ENCODE measurements around the gene SSC4D. TPM values are rescaled to one million over a fixed set of nuclear protein-coding genes. Genes with fewer than 3 reads are reported as not detected.
"Not testable (repeated sequence)": the region's sequence is repeated elsewhere in the genome, so short reads cannot be mapped to it uniquely, and the experiment has no call there.

SSC4D gene
- total and polyA plus RNA-seq, 8 donors = 0.37 to 0.80 TPM; not detected in 6

DNA sequence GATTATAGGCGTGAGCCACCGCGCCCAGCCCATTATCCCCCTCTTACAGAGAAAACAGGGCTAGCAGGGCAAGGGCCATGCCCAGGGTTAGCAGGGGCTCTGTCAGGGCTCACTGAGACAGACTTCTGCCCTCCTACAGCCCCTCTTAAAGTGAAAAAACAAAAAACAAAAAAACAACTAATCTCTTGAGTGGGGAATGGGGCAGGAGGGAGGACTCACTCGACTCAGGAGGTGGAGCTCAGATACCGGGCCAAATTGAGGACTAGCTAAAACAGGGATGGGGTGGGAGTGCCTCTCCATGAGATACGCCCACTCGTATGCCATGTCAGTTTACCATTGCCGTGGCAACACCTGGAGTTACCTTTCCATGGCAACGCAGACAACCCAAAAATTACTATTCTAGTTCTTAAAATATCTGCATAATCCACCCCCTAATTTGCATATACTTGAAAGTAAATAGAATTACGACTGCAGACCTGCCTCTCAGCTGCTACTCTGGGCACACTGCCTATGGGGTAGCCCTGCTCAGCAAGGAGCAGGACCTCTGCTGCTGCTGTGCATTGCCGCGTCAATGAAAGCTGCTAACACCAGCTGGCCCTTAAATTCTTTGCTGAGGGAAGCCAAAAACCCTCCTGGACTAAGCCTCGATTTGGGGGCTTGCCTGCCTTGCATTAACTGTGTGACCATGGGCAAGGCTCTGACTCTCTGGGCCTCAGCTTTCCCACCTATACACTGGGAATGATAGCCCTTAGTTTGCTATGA is 13.4 kb downstream of the SSC4D start:
- Histone ChIP-seq H3K27ac (no peak overlapping the region), H3K4me3 (no peak overlapping the region), H3K4me1 (peaks cover 16 to 34% (median 31%) of the 10 kb centered on the region in 4 donors), H3K9me3 (no peaks in the 10 kb centered on the region), H3K27me3 (no peaks in the 10 kb centered on the region), H3K36me3 (no peaks in the 10 kb centered on the region)
- WGBS, 5 donors = 68 to 71% (median 69%) methylated on average over 13 of the region's 13 CpGs
- DNase-seq = peak in 1 of 2 donors; percentile 65
- intact Hi-C loops (cut with DNase I; ENCODE audit: low total_unique reads) = no loop called here
- TF ChIP-seq POLR2A (IDR thresholded peaks at IDR 0.05) (no peak), EP300 (IDR thresholded peaks at IDR 0.05) (no peak), POLR2AphosphoS5 (IDR thresholded peaks at IDR 0.05) (no peak)
- TF ChIP-seq, protein P1, sequence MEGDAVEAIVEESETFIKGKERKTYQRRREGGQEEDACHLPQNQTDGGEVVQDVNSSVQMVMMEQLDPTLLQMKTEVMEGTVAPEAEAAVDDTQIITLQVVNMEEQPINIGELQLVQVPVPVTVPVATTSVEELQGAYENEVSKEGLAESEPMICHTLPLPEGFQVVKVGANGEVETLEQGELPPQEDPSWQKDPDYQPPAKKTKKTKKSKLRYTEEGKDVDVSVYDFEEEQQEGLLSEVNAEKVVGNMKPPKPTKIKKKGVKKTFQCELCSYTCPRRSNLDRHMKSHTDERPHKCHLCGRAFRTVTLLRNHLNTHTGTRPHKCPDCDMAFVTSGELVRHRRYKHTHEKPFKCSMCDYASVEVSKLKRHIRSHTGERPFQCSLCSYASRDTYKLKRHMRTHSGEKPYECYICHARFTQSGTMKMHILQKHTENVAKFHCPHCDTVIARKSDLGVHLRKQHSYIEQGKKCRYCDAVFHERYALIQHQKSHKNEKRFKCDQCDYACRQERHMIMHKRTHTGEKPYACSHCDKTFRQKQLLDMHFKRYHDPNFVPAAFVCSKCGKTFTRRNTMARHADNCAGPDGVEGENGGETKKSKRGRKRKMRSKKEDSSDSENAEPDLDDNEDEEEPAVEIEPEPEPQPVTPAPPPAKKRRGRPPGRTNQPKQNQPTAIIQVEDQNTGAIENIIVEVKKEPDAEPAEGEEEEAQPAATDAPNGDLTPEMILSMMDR (IDR thresholded peaks at IDR 0.05) = no peak

GRCh38 chr7:76395605-76395964 is 13.9 kb downstream of the SSC4D start:
- H3K27ac ChIP-seq; H3K4me3 ChIP-seq; H3K36me3 ChIP-seq; intact Hi-C loops (cut with DNase I; ENCODE audit: low total_unique reads); H3K9me3 ChIP-seq; DNase-seq; H3K27me3 ChIP-seq: not testable (repeated sequence)
- peaks cover 16 to 34% (median 31%) of the 10 kb centered on the region in 4 donors for H3K4me1 ChIP-seq
- WGBS, 5 donors = 85 to 95% (median 88%) methylated on average over 11 of the region's 11 CpGs

GRCh38 chr7:76394957-76395356 is 14.5 kb downstream of the SSC4D start:
- H3K27me3 ChIP-seq = no peaks in the 10 kb centered on the region
- no peaks in the 10 kb centered on the region for H3K9me3 ChIP-seq
- peaks cover 16 to 34% (median 31%) of the 10 kb centered on the region in 4 donors for H3K4me1 ChIP-seq
- TF ChIP-seq POLR2AphosphoS5 (IDR thresholded peaks at IDR 0.05) = no peak
- no peak for TF ChIP-seq EP300 (IDR thresholded peaks at IDR 0.05)
- TF ChIP-seq, protein P1 (IDR thresholded peaks at IDR 0.05) = no peak
- TF ChIP-seq POLR2A (IDR thresholded peaks at IDR 0.05) = no peak
- 87 to 98% (median 93%) methylated on average over 9 of the region's 9 CpGs for WGBS, 5 donors
- H3K4me3 ChIP-seq = no peak overlapping the region
- intact Hi-C loops (cut with DNase I; ENCODE audit: low total_unique reads) = no loop called here
- DNase-seq = no peak
- no peaks in the 10 kb centered on the region for H3K36me3 ChIP-seq
- H3K27ac ChIP-seq = no peak overlapping the region

GRCh38 chr7:76393116-76394031 is 16.1 kb downstream of the SSC4D start:
- Histone ChIP-seq H3K4me1 (peaks cover 19 to 34% (median 31%) of the 10 kb centered on the region in 4 donors), H3K27me3 (no peaks in the 10 kb centered on the region), H3K9me3 (no peaks in the 10 kb centered on the region), H3K36me3 (no peaks in the 10 kb centered on the region), H3K27ac (peak overlapping the region; percentile 87 to 93 (median 91)), H3K4me3 (peak overlapping the region; percentile 69 to 80 (median 74))
- peak in 2 of 3 donors; percentile 88 to 93 for TF ChIP-seq POLR2AphosphoS5 (IDR thresholded peaks at IDR 0.05)
- TF ChIP-seq, protein P1 (IDR thresholded peaks at IDR 0.05) = no peak
- 2 to 7% (median 3%) methylated on average over 50 to 98 of the region's 99 CpGs for WGBS, 5 donors
- intact Hi-C loops (cut with DNase I; ENCODE audit: low total_unique reads) = no loop called here
- DNase-seq = peak; percentile 95 to 98
